Activated naive CD8-positive, alpha-beta T cell treated with anti-CD3 and anti-CD28 coated beads for 36 hours (primary cell): ENCODE data around the gene PRKCA. TPM values are rescaled to one million over a fixed set of nuclear protein-coding genes. Genes with fewer than 3 reads are reported as not detected.
"Not testable (repeated sequence)": the region's sequence is repeated elsewhere in the genome, so short reads cannot be mapped to it uniquely, and the experiment has no call there.

Source experiments
- DNase-seq: peaks from one replicate; pipeline ENCODE4 v3.0.0; 2021
- H3K27ac Mint-ChIP-seq: one replicate; pipeline ENCODE4 v1.8.0; 2022; ENCODE audit warnings: mild to moderate bottlenecking, moderate library complexity, mixed read lengths
- H3K27me3 Mint-ChIP-seq: one replicate; pipeline ENCODE4 v1.8.0; 2022; ENCODE audit warnings: mild to moderate bottlenecking, mixed read lengths
- H3K36me3 Mint-ChIP-seq: one replicate; pipeline ENCODE4 v1.8.0; 2021; ENCODE audit warnings: mild to moderate bottlenecking, mixed read lengths
- H3K4me1 Mint-ChIP-seq: one replicate; pipeline ENCODE4 v1.8.0; 2021; ENCODE audit warnings: mixed read lengths
- H3K4me3 Mint-ChIP-seq: one replicate; pipeline ENCODE4 v1.8.0; 2022; ENCODE audit warnings: mild to moderate bottlenecking, moderate library complexity, mixed read lengths
- H3K9me3 Mint-ChIP-seq: one replicate; pipeline ENCODE4 v1.8.0; 2022; ENCODE audit warnings: mixed read lengths
- total RNA-seq, 2 experiments: library from RNA; stranded (reverse); gene quantifications; one replicate each; pipeline ENCODE4 v1.2.3, GENCODE V29; 2021

The PRKCA gene
- total RNA-seq, 2 experiments from 2014 or later = 63.5 to 65.8 TPM

- H3K27ac Mint-ChIP-seq = no peak overlapping the region
- H3K4me3 Mint-ChIP-seq = no peak overlapping the region
- no peak for DNase-seq
- peaks cover 23% of the 10 kb centered on the region for H3K36me3 Mint-ChIP-seq
- peaks cover 9% of the 10 kb centered on the region for H3K9me3 Mint-ChIP-seq
- peaks cover 6% of the 10 kb centered on the region for H3K4me1 Mint-ChIP-seq
- no peaks in the 10 kb centered on the region for H3K27me3 Mint-ChIP-seq
Measured at GRCh38 chr17:66702106-66702936, 399.9 kb downstream of the PRKCA start.

DNA sequence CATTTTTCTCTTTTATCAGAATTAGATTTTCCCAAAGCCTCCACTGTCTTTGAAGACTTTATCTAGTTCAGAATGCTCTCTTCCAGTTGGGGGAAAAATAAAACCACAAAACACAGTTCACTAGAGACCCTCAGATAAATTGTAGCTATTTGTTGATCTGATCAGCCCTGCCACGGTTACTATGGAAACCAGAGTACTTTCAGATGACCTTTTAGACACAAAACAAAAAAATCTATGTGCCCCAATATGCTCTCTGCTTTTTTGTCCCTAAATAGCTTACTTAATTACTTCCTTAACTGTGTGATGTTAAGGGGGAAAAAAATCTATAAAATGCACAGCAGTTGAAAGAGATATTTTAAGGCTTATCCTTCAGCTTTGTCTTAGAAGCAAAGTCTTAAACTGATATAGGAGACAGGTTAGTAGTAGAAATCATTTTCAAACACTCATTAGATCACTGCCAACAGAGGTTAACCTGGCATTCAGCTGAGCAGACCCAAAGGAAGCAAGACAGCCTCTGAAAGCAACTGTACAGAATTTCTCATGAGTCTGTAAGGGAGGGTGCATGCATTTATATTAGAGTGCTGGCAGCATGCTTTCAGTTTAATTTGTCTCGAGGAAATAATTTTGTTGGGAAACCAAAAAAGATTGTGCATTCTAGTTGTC lies 402.6 kb downstream of the PRKCA start:
- DNase-seq = no peak
- no peaks in the 10 kb centered on the region for H3K27me3 Mint-ChIP-seq
- peaks cover 6% of the 10 kb centered on the region for H3K4me1 Mint-ChIP-seq
- no peak overlapping the region for H3K27ac Mint-ChIP-seq
- no peaks in the 10 kb centered on the region for H3K9me3 Mint-ChIP-seq
- H3K4me3 Mint-ChIP-seq = no peak overlapping the region
- peaks cover 11% of the 10 kb centered on the region for H3K36me3 Mint-ChIP-seq

- DNase-seq = no peak
- Mint-ChIP-seq H3K4me3 (no peak overlapping the region), H3K27me3 (no peaks in the 10 kb centered on the region), H3K9me3 (no peaks in the 10 kb centered on the region), H3K4me1 (peaks cover 14% of the 10 kb centered on the region), H3K27ac (peak overlapping the region; percentile 17), H3K36me3 (peaks cover 12% of the 10 kb centered on the region)
Measured at GRCh38 chr17:66706851-66707450, 404.5 kb downstream of the PRKCA start.

- Mint-ChIP-seq H3K4me3 (no peak overlapping the region), H3K36me3 (peaks cover 17% of the 10 kb centered on the region), H3K9me3 (no peaks in the 10 kb centered on the region), H3K27ac (no peak overlapping the region), H3K27me3 (no peaks in the 10 kb centered on the region), H3K4me1 (peaks cover 20% of the 10 kb centered on the region)
- no peak for DNase-seq
Measured at GRCh38 chr17:66711401-66711800, 409.0 kb downstream of the PRKCA start.

DNA sequence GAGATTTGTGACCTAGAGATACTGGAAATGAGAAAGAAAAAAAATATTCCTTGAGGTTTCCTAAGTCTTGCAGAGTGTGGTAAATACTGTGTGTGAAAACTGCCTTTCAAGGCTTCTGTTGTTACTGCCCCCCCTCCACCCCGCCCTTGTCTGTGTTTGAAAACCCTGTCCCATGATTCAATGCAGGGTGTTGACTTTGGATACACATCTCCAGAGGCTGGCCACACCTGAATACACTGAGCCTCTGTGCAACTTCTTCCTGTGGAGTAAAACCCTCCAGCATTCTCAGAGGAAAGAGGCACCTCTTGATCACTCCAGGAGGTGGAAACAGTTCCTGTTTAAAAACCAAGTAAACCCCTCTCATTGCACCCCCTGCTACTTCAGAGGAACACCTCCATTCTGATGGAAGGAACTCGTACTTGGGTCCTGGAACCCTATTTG lies 409.5 kb downstream of the PRKCA start:
- peaks cover 20% of the 10 kb centered on the region for H3K4me1 Mint-ChIP-seq
- no peaks in the 10 kb centered on the region for H3K9me3 Mint-ChIP-seq
- peak overlapping the region; percentile 20 for H3K27ac Mint-ChIP-seq
- no peak for DNase-seq
- H3K36me3 Mint-ChIP-seq = peaks cover 18% of the 10 kb centered on the region
- no peak overlapping the region for H3K4me3 Mint-ChIP-seq
- H3K27me3 Mint-ChIP-seq = no peaks in the 10 kb centered on the region

DNA sequence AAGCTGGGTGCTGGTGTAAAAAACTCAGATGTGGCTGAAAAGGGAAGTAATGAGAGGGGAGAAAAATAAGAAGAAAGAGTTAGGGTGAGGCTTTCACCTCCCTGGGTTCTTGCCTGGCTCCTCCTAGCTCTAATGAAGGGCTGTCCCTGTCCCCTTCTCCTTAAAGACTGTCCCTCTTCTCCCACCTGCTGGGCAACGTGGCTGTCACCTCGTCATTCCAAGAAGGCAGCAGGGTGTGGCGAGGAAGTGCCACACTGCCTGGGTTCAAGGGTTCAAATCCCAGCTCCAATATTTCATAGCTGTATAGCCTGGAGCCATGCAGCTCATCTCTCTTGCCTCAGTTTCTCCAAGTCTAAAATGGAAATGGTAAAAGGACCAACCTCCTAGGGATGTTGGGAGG lies 410.0 kb downstream of the PRKCA start:
- no peak for DNase-seq
- peaks cover 20% of the 10 kb centered on the region for H3K4me1 Mint-ChIP-seq
- H3K27me3 Mint-ChIP-seq = no peaks in the 10 kb centered on the region
- no peak overlapping the region for H3K4me3 Mint-ChIP-seq
- no peaks in the 10 kb centered on the region for H3K9me3 Mint-ChIP-seq
- H3K36me3 Mint-ChIP-seq = peaks cover 20% of the 10 kb centered on the region
- H3K27ac Mint-ChIP-seq = peak overlapping the region; percentile 54

- not testable (repeated sequence) for H3K4me3 Mint-ChIP-seq, DNase-seq, H3K27me3 Mint-ChIP-seq, H3K9me3 Mint-ChIP-seq
- peaks cover 20% of the 10 kb centered on the region for H3K4me1 Mint-ChIP-seq
- peak overlapping the region; percentile 70 for H3K27ac Mint-ChIP-seq
- peaks cover 23% of the 10 kb centered on the region for H3K36me3 Mint-ChIP-seq
Measured at GRCh38 chr17:66713021-66713532, 410.7 kb downstream of the PRKCA start.

DNA sequence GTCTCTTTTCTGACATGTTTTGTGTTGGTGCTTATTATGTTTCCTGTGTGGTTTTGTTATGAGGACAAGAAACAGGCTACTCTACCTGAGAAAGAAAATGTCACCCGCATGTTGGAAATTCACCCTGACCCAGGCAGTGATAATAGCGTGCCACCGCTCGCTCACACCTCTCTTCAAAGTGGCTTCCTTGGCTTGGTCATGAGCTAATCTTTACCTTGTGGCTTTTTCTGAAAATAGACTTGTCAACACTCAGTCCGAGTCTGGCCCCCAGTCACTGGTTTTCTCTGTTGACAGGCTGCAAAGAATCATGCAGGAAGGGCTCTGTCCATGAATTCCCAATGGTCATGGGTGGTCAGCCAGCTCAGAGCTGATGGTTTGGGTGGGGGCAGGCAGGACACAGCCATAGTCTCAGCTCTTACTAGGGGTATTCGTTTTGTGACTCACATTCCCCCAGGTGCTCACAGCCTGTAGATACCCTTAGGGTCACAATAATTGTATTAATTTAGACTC lies 411.2 kb downstream of the PRKCA start:
- Mint-ChIP-seq H3K27me3 (no peaks in the 10 kb centered on the region), H3K36me3 (peaks cover 28% of the 10 kb centered on the region), H3K4me3 (no peak overlapping the region), H3K27ac (peak overlapping the region; percentile 70), H3K9me3 (no peaks in the 10 kb centered on the region), H3K4me1 (peaks cover 20% of the 10 kb centered on the region)
- peak; percentile 9 for DNase-seq

DNA sequence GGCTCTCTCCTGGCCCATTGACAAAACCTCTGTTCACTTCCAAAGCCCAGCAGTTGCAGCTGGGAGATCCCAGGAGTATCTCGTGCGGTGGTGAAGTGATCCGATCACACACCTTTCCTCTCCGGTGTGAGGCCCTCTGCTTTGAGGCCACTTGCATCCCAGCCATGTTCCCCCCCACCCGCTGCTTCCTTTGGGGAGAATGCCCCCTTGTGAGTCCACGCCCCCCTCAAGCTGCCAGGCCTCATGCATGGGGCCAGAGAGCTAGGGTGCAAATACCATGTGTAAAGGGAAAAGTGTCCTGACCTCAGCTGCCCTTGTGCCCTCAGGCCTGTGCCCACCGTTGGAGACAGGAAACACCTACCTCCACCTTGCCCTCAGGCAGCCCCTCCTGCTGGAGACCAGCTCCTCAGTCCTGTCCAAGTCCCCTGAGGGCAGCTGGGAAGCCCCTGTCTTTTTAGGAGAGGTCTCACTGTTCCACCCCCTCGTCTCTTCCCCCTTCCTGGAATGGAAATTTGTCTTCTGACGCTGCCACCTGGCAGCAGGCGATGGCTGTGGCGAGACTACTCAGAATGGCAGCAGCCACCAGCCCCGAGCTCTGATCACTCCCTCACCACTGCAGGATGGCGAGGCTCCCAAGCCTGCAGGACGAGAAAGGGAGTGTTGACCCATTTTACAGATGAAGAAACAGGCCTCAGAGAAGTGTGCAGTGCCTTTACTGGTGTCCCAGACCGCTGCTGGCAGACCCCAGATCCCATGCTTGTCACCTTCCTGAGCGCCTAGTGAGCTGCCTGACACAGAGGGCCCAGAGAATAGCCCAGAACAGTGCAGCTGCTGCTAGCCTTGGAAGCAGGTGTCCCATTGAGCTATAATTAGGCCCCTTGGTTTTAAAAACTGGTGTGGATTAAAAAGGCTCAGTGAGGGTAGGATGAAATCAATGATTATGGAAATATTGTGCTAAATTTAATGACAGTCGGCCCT lies 411.9 kb downstream of the PRKCA start:
- DNase-seq = no peak
- Mint-ChIP-seq H3K27ac (peak overlapping the region; percentile 81), H3K4me3 (no peak overlapping the region), H3K9me3 (no peaks in the 10 kb centered on the region), H3K36me3 (peaks cover 29% of the 10 kb centered on the region), H3K4me1 (peaks cover 20% of the 10 kb centered on the region), H3K27me3 (no peaks in the 10 kb centered on the region)

- H3K4me3 Mint-ChIP-seq = no peak overlapping the region
- no peaks in the 10 kb centered on the region for H3K27me3 Mint-ChIP-seq
- no peak overlapping the region for H3K27ac Mint-ChIP-seq
- peaks cover 18% of the 10 kb centered on the region for H3K4me1 Mint-ChIP-seq
- peaks cover 24% of the 10 kb centered on the region for H3K36me3 Mint-ChIP-seq
- no peak for DNase-seq
- H3K9me3 Mint-ChIP-seq = no peaks in the 10 kb centered on the region
Measured at GRCh38 chr17:66715076-66715675, 412.8 kb downstream of the PRKCA start.

GRCh38 chr17:66715745-66716156 lies 413.3 kb downstream of the PRKCA start:
- no peak overlapping the region for H3K27ac Mint-ChIP-seq
- DNase-seq = no peak
- H3K4me1 Mint-ChIP-seq = peaks cover 17% of the 10 kb centered on the region

GRCh38 chr17:66716236-66717026 lies 414.0 kb downstream of the PRKCA start:
- H3K36me3 Mint-ChIP-seq = peaks cover 19% of the 10 kb centered on the region
- H3K4me3 Mint-ChIP-seq = no peak overlapping the region
- no peak overlapping the region for H3K27ac Mint-ChIP-seq
- H3K27me3 Mint-ChIP-seq = no peaks in the 10 kb centered on the region
- H3K9me3 Mint-ChIP-seq = no peaks in the 10 kb centered on the region
- peaks cover 14% of the 10 kb centered on the region for H3K4me1 Mint-ChIP-seq
- no peak for DNase-seq

More at GRCh38 chr17:66715745-66716156, 413.3 kb downstream of the PRKCA start:
- H3K27me3 Mint-ChIP-seq = no peaks in the 10 kb centered on the region
- H3K9me3 Mint-ChIP-seq = no peaks in the 10 kb centered on the region
- peaks cover 21% of the 10 kb centered on the region for H3K36me3 Mint-ChIP-seq
- H3K4me3 Mint-ChIP-seq = no peak overlapping the region

DNA sequence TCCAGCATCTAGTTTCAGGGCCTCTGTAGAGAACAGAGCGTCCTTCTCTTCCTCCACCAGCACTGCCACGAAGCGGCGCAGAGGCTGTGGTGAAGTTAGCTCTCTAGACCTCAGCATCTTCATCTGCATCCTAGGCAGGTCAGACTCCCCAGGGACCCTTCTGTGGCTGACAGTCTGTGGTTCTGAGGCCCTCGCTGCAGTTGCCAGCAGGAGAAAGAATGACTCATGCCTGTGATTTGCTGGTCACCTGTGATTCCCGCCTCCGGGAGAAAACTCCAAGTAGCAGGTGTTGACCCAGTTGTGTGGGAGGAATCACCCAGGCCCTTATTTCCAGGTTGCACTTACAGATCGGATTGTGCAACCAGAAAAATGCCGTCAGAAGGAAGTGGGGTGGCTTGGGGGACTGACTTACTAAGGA lies 415.2 kb downstream of the PRKCA start:
- Mint-ChIP-seq H3K27me3 (no peaks in the 10 kb centered on the region), H3K36me3 (peaks cover 19% of the 10 kb centered on the region), H3K4me1 (peaks cover 8% of the 10 kb centered on the region), H3K4me3 (no peak overlapping the region), H3K27ac (no peak overlapping the region), H3K9me3 (no peaks in the 10 kb centered on the region)
- no peak for DNase-seq
